GM23338 (cell line): ENCODE data around the gene DNAJC27.

Source experiments
- CREB1 ChIP-seq: fragments of 250-450 bp; sonication (Bioruptor Pico); IDR thresholded peaks from 2 replicates; pipeline ENCODE4 v1.5.0; 2020; ENCODE audit warnings: low read depth, mild to moderate bottlenecking, moderate library complexity
- CTCF ChIP-seq, 2 experiments: fragments of 200-600 bp in 1 of 2; sonication (generic) in 1 of 2; conservative IDR thresholded peaks; 2 replicates each; pipeline versions ENCODE4 v1.5.1 to v1.6.1; 2016 to 2017; ENCODE audit warnings: antibody characterized with exemption in 2 of 2, low read depth in 2 of 2, mild to moderate bottlenecking in 2 of 2, moderate library complexity in 1 of 2
- EZH2 ChIP-seq: fragments of 200-600 bp; sonication (generic); IDR thresholded peaks from one replicate; pipeline ENCODE4 v1.8.0; 2017; ENCODE audit warnings: antibody characterized with exemption, mild to moderate bottlenecking, low read depth; ENCODE audit not compliant: unreplicated experiment
- EZH2phosphoT487 ChIP-seq: fragments of 200-600 bp; sonication (generic); IDR thresholded peaks from one replicate; pipeline ENCODE4 v1.8.1; 2018; ENCODE audit warnings: antibody characterized with exemption; ENCODE audit not compliant: unreplicated experiment
- JUNB ChIP-seq: IDR thresholded peaks from one replicate; pipeline ENCODE4 v1.6.1; 2016; ENCODE audit warnings: antibody characterized with exemption; ENCODE audit not compliant: unreplicated experiment
- NANOG ChIP-seq: IDR thresholded peaks from 2 replicates; pipeline ENCODE4 v1.6.1; 2016; ENCODE audit warnings: antibody characterized with exemption, borderline replicate concordance
- POLR2AphosphoS5 ChIP-seq: IDR thresholded peaks from 2 replicates; pipeline ENCODE4 v1.6.1; 2016; ENCODE audit warnings: antibody characterized with exemption, low read depth
- REST ChIP-seq: IDR thresholded peaks from one replicate; pipeline ENCODE4 v1.6.1; 2018; ENCODE audit warnings: antibody characterized with exemption; ENCODE audit not compliant: unreplicated experiment
- STAT1 ChIP-seq: IDR thresholded peaks from one replicate; pipeline ENCODE4 v1.6.1; 2016; ENCODE audit warnings: antibody characterized with exemption; ENCODE audit not compliant: unreplicated experiment
- ZNF114 ChIP-seq: fragments of 250-450 bp; sonication (Bioruptor Pico); IDR thresholded peaks from 2 replicates; pipeline ENCODE4 v1.5.0; 2020; ENCODE audit warnings: mild to moderate bottlenecking, moderate library complexity
- ZNF331 ChIP-seq: fragments of 250-450 bp; sonication (Bioruptor Pico); IDR thresholded peaks from 2 replicates; pipeline ENCODE4 v1.5.0; 2020; ENCODE audit warnings: low read depth, mild to moderate bottlenecking, moderate library complexity
- TF ChIP-seq, protein P1 (sequence below): fragments of 250-450 bp; sonication (Bioruptor Pico); IDR thresholded peaks from 2 replicates; pipeline ENCODE4 v1.5.0; 2020; ENCODE audit warnings: mild to moderate bottlenecking, moderate library complexity
- TF ChIP-seq, protein P2 (sequence below): IDR thresholded peaks from 2 replicates; pipeline ENCODE4 v1.6.1; 2016; ENCODE audit warnings: antibody characterized with exemption

- no peak for TF ChIP-seq EZH2
- TF ChIP-seq CTCF (conservative IDR thresholded peaks at IDR 0.05; ENCODE audit: low read depth in 2 of 2), result no peak
- TF ChIP-seq REST, result no peak
- TF ChIP-seq EZH2phosphoT487, result no peak
- TF ChIP-seq POLR2AphosphoS5, result no peak
- TF ChIP-seq STAT1, result no peak
- TF ChIP-seq, protein P1, sequence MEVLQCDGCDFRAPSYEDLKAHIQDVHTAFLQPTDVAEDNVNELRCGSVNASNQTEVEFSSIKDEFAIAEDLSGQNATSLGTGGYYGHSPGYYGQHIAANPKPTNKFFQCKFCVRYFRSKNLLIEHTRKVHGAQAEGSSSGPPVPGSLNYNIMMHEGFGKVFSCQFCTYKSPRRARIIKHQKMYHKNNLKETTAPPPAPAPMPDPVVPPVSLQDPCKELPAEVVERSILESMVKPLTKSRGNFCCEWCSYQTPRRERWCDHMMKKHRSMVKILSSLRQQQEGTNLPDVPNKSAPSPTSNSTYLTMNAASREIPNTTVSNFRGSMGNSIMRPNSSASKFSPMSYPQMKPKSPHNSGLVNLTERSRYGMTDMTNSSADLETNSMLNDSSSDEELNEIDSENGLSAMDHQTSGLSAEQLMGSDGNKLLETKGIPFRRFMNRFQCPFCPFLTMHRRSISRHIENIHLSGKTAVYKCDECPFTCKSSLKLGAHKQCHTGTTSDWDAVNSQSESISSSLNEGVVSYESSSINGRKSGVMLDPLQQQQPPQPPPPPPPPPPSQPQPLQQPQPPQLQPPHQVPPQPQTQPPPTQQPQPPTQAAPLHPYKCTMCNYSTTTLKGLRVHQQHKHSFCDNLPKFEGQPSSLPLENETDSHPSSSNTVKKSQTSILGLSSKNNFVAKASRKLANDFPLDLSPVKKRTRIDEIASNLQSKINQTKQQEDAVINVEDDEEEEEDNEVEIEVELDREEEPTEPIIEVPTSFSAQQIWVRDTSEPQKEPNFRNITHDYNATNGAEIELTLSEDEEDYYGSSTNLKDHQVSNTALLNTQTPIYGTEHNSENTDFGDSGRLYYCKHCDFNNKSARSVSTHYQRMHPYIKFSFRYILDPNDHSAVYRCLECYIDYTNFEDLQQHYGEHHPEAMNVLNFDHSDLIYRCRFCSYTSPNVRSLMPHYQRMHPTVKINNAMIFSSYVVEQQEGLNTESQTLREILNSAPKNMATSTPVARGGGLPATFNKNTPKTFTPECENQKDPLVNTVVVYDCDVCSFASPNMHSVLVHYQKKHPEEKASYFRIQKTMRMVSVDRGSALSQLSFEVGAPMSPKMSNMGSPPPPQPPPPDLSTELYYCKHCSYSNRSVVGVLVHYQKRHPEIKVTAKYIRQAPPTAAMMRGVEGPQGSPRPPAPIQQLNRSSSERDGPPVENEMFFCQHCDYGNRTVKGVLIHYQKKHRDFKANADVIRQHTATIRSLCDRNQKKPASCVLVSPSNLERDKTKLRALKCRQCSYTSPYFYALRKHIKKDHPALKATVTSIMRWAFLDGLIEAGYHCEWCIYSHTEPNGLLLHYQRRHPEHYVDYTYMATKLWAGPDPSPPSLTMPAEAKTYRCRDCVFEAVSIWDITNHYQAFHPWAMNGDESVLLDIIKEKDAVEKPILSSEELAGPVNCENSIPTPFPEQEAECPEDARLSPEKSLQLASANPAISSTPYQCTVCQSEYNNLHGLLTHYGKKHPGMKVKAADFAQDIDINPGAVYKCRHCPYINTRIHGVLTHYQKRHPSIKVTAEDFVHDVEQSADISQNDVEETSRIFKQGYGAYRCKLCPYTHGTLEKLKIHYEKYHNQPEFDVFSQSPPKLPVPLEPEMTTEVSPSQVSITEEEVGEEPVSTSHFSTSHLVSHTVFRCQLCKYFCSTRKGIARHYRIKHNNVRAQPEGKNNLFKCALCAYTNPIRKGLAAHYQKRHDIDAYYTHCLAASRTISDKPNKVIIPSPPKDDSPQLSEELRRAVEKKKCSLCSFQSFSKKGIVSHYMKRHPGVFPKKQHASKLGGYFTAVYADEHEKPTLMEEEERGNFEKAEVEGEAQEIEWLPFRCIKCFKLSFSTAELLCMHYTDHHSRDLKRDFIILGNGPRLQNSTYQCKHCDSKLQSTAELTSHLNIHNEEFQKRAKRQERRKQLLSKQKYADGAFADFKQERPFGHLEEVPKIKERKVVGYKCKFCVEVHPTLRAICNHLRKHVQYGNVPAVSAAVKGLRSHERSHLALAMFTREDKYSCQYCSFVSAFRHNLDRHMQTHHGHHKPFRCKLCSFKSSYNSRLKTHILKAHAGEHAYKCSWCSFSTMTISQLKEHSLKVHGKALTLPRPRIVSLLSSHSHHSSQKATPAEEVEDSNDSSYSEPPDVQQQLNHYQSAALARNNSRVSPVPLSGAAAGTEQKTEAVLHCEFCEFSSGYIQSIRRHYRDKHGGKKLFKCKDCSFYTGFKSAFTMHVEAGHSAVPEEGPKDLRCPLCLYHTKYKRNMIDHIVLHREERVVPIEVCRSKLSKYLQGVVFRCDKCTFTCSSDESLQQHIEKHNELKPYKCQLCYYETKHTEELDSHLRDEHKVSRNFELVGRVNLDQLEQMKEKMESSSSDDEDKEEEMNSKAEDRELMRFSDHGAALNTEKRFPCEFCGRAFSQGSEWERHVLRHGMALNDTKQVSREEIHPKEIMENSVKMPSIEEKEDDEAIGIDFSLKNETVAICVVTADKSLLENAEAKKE (CRISPR knock-in tag), result no peak
- no peak for TF ChIP-seq ZNF114 (CRISPR knock-in tag)
- TF ChIP-seq CREB1 (CRISPR knock-in tag), result no peak
- no peak for TF ChIP-seq JUNB
- TF ChIP-seq, protein P2, sequence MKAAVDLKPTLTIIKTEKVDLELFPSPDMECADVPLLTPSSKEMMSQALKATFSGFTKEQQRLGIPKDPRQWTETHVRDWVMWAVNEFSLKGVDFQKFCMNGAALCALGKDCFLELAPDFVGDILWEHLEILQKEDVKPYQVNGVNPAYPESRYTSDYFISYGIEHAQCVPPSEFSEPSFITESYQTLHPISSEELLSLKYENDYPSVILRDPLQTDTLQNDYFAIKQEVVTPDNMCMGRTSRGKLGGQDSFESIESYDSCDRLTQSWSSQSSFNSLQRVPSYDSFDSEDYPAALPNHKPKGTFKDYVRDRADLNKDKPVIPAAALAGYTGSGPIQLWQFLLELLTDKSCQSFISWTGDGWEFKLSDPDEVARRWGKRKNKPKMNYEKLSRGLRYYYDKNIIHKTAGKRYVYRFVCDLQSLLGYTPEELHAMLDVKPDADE, result no peak
- TF ChIP-seq ZNF331 (CRISPR knock-in tag), result no peak
- no peak for TF ChIP-seq NANOG
Measured at GRCh38 chr2:24955232-24955631, 16.5 kb downstream of the DNAJC27 start.
